Activated naive CD4-positive, alpha-beta T cell treated with anti-CD3 and anti-CD28 coated beads, Interleukin-2, amount 50 U/mL, for 16 hours (primary cell): ENCODE measurements around the gene PFKL.
"Not testable (repeated sequence)": the region's sequence is repeated elsewhere in the genome, so short reads cannot be mapped to it uniquely, and the experiment has no call there.

ENCODE experiments used
- DNase-seq: peaks from one replicate; pipeline ENCODE4 v3.0.0-alpha.2; 2020

Gene PFKL

GRCh38 chr21:44295163-44295573, 4.7 kb upstream of the PFKL start:
- DNase-seq: no peak

- no peak for DNase-seq
Measured at GRCh38 chr21:44295646-44296045, 4.2 kb upstream of the PFKL start.

- DNase-seq: no peak
Measured at GRCh38 chr21:44296103-44296519, 3.7 kb upstream of the PFKL start.

GRCh38 chr21:44296916-44297315, 2.9 kb upstream of the PFKL start:
- DNase-seq: no peak

- DNase-seq: peak; percentile 74
Measured at GRCh38 chr21:44297525-44298290, 2.1 kb upstream of the PFKL start.

GRCh38 chr21:44298301-44298700, 1.6 kb upstream of the PFKL start:
- DNase-seq: no peak

GRCh38 chr21:44299085-44299457, 782 bp upstream of the PFKL start:
- no peak for DNase-seq

GRCh38 chr21:44300262-44300959, 558 bp downstream of the PFKL start:
- DNase-seq: peak; percentile 56

GRCh38 chr21:44301141-44301540, 1.3 kb downstream of the PFKL start:
- no peak for DNase-seq

GRCh38 chr21:44301961-44302406, 2.1 kb downstream of the PFKL start:
- DNase-seq: no peak

- not testable (repeated sequence) for DNase-seq
Measured at GRCh38 chr21:44302573-44303401, 2.9 kb downstream of the PFKL start.

GRCh38 chr21:44303490-44303981, 3.7 kb downstream of the PFKL start:
- DNase-seq: no peak

- no peak for DNase-seq
Measured at GRCh38 chr21:44304011-44304616, 4.3 kb downstream of the PFKL start.

GRCh38 chr21:44304877-44305293, 5.0 kb downstream of the PFKL start:
- peak; percentile 57 for DNase-seq

GRCh38 chr21:44305691-44306090, 5.8 kb downstream of the PFKL start:
- no peak for DNase-seq

- DNase-seq: no peak
Measured at GRCh38 chr21:44306936-44307704, 7.3 kb downstream of the PFKL start.

- no peak for DNase-seq
Measured at GRCh38 chr21:44310628-44311507, 11.0 kb downstream of the PFKL start.

GRCh38 chr21:44312089-44312488, 12.2 kb downstream of the PFKL start:
- no peak for DNase-seq

GRCh38 chr21:44312716-44313115, 12.9 kb downstream of the PFKL start:
- no peak for DNase-seq

GRCh38 chr21:44313451-44313850, 13.6 kb downstream of the PFKL start:
- no peak for DNase-seq

- DNase-seq: no peak
Measured at GRCh38 chr21:44314128-44314527, 14.3 kb downstream of the PFKL start.
